Measurements from ENCODE around the gene G0S2. TPM values are rescaled to one million over a fixed set of nuclear protein-coding genes. Genes with fewer than 3 reads are reported as not detected.
A peak's percentile ranks its signal among the peaks of the same experiment; 100 is the strongest.

The G0S2 gene
- polyA plus RNA-seq, 1 of the 3 experiments (the other 2 are of a cell fraction): 43.2 TPM

DNA sequence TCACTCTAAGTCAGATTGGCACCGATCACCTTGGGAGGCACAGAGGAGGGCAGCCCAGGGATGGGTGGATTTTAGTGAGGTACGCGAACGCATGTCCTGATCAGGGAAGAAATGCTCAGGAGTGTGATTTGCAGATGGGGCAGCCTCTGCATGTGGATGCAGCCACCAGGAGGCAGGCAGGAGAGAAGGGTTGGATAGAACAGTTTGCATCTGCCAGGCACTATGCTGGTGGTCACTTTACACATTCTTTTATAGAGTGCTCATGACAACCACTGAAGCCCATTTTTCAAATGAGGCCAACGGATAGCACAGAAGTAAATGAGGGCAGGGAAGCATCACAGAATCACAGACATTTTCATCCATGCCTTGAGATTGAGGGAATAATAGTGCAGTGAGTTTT, 28.7 kb upstream of the G0S2 start (continued):
- TF ChIP-seq, protein P1, sequence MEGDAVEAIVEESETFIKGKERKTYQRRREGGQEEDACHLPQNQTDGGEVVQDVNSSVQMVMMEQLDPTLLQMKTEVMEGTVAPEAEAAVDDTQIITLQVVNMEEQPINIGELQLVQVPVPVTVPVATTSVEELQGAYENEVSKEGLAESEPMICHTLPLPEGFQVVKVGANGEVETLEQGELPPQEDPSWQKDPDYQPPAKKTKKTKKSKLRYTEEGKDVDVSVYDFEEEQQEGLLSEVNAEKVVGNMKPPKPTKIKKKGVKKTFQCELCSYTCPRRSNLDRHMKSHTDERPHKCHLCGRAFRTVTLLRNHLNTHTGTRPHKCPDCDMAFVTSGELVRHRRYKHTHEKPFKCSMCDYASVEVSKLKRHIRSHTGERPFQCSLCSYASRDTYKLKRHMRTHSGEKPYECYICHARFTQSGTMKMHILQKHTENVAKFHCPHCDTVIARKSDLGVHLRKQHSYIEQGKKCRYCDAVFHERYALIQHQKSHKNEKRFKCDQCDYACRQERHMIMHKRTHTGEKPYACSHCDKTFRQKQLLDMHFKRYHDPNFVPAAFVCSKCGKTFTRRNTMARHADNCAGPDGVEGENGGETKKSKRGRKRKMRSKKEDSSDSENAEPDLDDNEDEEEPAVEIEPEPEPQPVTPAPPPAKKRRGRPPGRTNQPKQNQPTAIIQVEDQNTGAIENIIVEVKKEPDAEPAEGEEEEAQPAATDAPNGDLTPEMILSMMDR (IDR thresholded peaks at IDR 0.05): peak; percentile 65
- peak; percentile 63; the same call in 1 of the 2 replicates for TF ChIP-seq NFIC (IDR thresholded peaks at IDR 0.05; ENCODE audit: borderline replicate concordance)
- no peak for TF ChIP-seq FOXJ3 (CRISPR knock-in tag; IDR thresholded peaks at IDR 0.05)
- peak; percentile 25; the same call in 1 of the 2 replicates for TF ChIP-seq FOSL2 (IDR thresholded peaks at IDR 0.05; ENCODE audit: borderline replicate concordance, low read depth)
- TF ChIP-seq, protein P2, sequence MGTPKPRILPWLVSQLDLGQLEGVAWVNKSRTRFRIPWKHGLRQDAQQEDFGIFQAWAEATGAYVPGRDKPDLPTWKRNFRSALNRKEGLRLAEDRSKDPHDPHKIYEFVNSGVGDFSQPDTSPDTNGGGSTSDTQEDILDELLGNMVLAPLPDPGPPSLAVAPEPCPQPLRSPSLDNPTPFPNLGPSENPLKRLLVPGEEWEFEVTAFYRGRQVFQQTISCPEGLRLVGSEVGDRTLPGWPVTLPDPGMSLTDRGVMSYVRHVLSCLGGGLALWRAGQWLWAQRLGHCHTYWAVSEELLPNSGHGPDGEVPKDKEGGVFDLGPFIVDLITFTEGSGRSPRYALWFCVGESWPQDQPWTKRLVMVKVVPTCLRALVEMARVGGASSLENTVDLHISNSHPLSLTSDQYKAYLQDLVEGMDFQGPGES (IDR thresholded peaks at IDR 0.05; ENCODE audit: low read depth, low read length): no peak
- TF ChIP-seq, protein P3, sequence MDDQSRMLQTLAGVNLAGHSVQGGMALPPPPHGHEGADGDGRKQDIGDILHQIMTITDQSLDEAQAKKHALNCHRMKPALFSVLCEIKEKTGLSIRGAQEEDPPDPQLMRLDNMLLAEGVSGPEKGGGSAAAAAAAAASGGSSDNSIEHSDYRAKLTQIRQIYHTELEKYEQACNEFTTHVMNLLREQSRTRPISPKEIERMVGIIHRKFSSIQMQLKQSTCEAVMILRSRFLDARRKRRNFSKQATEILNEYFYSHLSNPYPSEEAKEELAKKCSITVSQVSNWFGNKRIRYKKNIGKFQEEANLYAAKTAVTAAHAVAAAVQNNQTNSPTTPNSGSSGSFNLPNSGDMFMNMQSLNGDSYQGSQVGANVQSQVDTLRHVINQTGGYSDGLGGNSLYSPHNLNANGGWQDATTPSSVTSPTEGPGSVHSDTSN (IDR thresholded peaks at IDR 0.05): peak; percentile 86
- peak; percentile 83 for TF ChIP-seq TCF12 (IDR thresholded peaks at IDR 0.05)

DNA sequence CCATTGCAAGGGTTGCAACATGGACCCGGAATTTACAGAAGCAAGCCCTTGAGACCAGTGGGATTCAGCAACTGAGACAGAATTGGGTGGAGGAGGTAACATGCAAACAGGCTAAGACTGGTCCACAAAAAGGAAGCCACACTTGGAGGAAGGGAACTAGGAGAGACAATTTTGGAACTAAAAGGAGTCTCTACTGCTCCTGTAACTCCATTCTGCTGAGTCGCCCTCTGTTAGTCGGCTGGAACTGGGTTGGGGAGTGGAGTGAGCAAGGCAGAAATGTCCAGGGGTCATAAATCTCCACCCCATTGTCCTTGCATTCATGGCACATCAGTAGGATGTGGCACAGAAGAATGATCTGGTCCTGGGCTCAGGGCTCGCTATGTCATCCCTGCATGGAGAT, 28.1 kb upstream of the G0S2 start:
- Histone ChIP-seq H3K9me3 (no peaks in the 10 kb centered on the region), H3K79me2 (ENCODE audit: insufficient read depth) (no peaks in the 10 kb centered on the region; the same call in 1 of the 2 replicates), H3K9me2 (no peaks in the 10 kb centered on the region), H2AFZ (ENCODE audit: low read depth) (no peak overlapping the region), H3K36me3 (replicated peaks in 1 of 2; ENCODE audit: control insufficient read depth in 1 of 2, insufficient read depth in 2 of 2, low read length in 1 of 2) (no peaks in the 10 kb centered on the region), H3K9ac (no peak overlapping the region), H3K4me3 (ENCODE audit: low read depth in 2 of 2, low read length in 1 of 2) (no peak overlapping the region), H4K20me1 (ENCODE audit: insufficient read depth) (no peaks in the 10 kb centered on the region), H3K4me2 (peak overlapping the region; percentile 56), H3F3A (replicated peaks; ENCODE audit: insufficient read depth) (peaks cover 22% of the 10 kb centered on the region), H3K27me3 (ENCODE audit: insufficient read depth) (no peaks in the 10 kb centered on the region), H3K4me1 (ENCODE audit: control insufficient read depth in 1 of 2, insufficient read depth in 2 of 2, low read depth in 1 of 2, low read length in 1 of 2) (peaks cover 51 to 65% of the 10 kb centered on the region in 2 experiments), H3K27ac (ENCODE audit: low read depth in 2 of 2, low read length in 1 of 2) (peak overlapping the region in 1 of 2 experiments; percentile 97; a peak in 3 of 4 replicates)
- no peak for DNase-seq
- no peak for TF ChIP-seq FOSL2 (IDR thresholded peaks at IDR 0.05; ENCODE audit: borderline replicate concordance, low read depth)
- TF ChIP-seq TEAD4 (IDR thresholded peaks at IDR 0.05; ENCODE audit: borderline replicate concordance, insufficient read depth): no peak
- no peak for TF ChIP-seq RXRA (IDR thresholded peaks at IDR 0.05; ENCODE audit: borderline replicate concordance, low read depth)
- TF ChIP-seq GATA2 (CRISPR knock-in tag; IDR thresholded peaks at IDR 0.05): no peak
- TF ChIP-seq, protein P3 (IDR thresholded peaks at IDR 0.05): no peak
- TF ChIP-seq RAD21 (IDR thresholded peaks at IDR 0.05; ENCODE audit: low read length): no peak
- no peak for TF ChIP-seq NFIC (IDR thresholded peaks at IDR 0.05; ENCODE audit: borderline replicate concordance)
- no peak for TF ChIP-seq MXI1 (IDR thresholded peaks at IDR 0.05; ENCODE audit: low read depth, low read length)
- TF ChIP-seq ELF1 (IDR thresholded peaks at IDR 0.05): no peak
- no peak for TF ChIP-seq FOXM1 (IDR thresholded peaks at IDR 0.05; ENCODE audit: low read depth)
- TF ChIP-seq, protein P4, sequence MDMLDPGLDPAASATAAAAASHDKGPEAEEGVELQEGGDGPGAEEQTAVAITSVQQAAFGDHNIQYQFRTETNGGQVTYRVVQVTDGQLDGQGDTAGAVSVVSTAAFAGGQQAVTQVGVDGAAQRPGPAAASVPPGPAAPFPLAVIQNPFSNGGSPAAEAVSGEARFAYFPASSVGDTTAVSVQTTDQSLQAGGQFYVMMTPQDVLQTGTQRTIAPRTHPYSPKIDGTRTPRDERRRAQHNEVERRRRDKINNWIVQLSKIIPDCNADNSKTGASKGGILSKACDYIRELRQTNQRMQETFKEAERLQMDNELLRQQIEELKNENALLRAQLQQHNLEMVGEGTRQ (IDR thresholded peaks at IDR 0.05; ENCODE audit: borderline replicate concordance, low read depth, low read length): no peak
- TF ChIP-seq, protein P1 (IDR thresholded peaks at IDR 0.05): no peak
- TF ChIP-seq EZH2phosphoT487 (IDR thresholded peaks at IDR 0.05; ENCODE audit: borderline replicate concordance, low read depth): no peak
- TF ChIP-seq, protein P2 (IDR thresholded peaks at IDR 0.05; ENCODE audit: low read depth, low read length): no peak
- no peak for TF ChIP-seq NRF1 (IDR thresholded peaks at IDR 0.05; ENCODE audit: low read depth, low read length)
- CTCF ChIA-PET: no interaction called here
- WGBS (ENCODE audit: low lambda C conversion rate): 88% methylated on average over 3 of the region's 4 CpGs
- POLR2A ChIA-PET: no interaction called here

All from SK-N-SH (cell line).